ENCODE results near the gene MTCL1. TPM values are rescaled to one million over a fixed set of nuclear protein-coding genes. Genes with fewer than 3 reads are reported as not detected.

The MTCL1 gene
- total and polyA plus RNA-seq, 9 of the 15 experiments (the other 6 are each of a cell fraction or from before 2014, with no cell fraction given), result 0.21 to 7.4 (median 3.7) TPM

DNA sequence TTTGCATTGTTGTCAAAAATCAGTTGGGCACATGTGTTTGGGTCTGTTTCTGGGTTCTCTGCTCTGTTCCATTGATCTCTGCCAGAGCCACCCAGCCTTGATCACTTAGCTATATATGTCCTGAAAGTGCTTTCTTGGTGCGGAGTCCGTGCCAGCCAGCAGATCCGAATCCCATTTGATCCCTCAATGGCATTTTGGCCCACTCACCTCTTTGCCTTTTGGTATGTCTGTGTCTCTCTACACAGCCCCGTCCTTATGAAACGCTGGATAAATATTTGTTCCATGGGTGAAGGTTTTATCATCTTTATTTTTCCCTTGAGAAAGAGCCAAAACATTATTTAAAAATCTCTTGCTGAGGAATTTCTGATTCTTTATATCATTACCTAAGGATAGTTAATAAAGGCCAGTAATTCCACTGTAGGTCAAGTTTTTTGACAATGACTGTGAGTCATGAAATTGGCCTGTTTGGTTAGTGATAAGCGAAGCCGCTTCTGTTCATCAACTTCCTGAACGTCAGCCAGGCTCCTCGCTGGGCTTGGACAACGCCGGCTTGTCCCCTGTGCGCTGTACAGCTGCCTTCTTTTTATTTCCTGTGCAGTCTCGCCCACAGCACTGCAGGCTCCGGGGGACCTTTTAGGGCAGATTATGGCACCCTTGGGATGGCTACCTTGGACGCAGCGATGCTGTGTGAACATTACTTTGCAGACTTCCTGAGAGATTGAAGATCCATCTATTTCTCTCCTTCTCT, 24.9 kb downstream of the MTCL1 start (continued):
- TF ChIP-seq RFX7 (CRISPR knock-in tag; IDR thresholded peaks at IDR 0.05) (no peak), STAG1 (CRISPR knock-in tag; IDR thresholded peaks at IDR 0.05; ENCODE audit: borderline replicate concordance) (no peak), ZNF436 (CRISPR knock-in tag; IDR thresholded peaks at IDR 0.05) (no peak), KDM1A (IDR thresholded peaks at IDR 0.05) (peak; percentile 61 to 74), XRCC4 (IDR thresholded peaks at IDR 0.05; ENCODE audit: extremely low read depth, insufficient read depth, insufficient read length) (no peak), SREBF1 (IDR thresholded peaks at IDR 0.05; ENCODE audit: borderline replicate concordance, low read depth, low read length) (no peak), BCL6 (CRISPR knock-in tag; IDR thresholded peaks at IDR 0.05) (no peak), NEUROD1 (IDR thresholded peaks at IDR 0.05; ENCODE audit: borderline replicate concordance, low read depth, low read length, partially characterized antibody) (peak; percentile 56), PHB2 (IDR thresholded peaks at IDR 0.05; ENCODE audit: low read depth) (no peak), TFAP4 (CRISPR knock-in tag; IDR thresholded peaks at IDR 0.05; ENCODE audit: borderline replicate concordance) (peak; percentile 88), TCF7L2 (IDR thresholded peaks at IDR 0.05; ENCODE audit: low read depth, low read length) (no peak), SMAD1 (IDR thresholded peaks at IDR 0.05; ENCODE audit: low read depth, low read length, partially characterized antibody) (no peak), ZFP1 (CRISPR knock-in tag; IDR thresholded peaks at IDR 0.05) (no peak), PML (IDR thresholded peaks at IDR 0.05; ENCODE audit: low read length) (0 out of 2 replicates have a peak, but pooled peaks have one; percentile 43), ZNF347 (CRISPR knock-in tag; IDR thresholded peaks at IDR 0.05; ENCODE audit: low read depth) (no peak), HEY1 (CRISPR knock-in tag; IDR thresholded peaks at IDR 0.05; ENCODE audit: borderline replicate concordance) (no peak), ZNF184 (CRISPR knock-in tag; IDR thresholded peaks at IDR 0.05) (no peak), GATAD2B (IDR thresholded peaks at IDR 0.05; ENCODE audit: borderline replicate concordance) (peak; percentile 4; the same call in 1 of the 2 replicates), RERE (CRISPR knock-in tag; IDR thresholded peaks at IDR 0.05; ENCODE audit: borderline replicate concordance) (no peak), CTBP1 (IDR thresholded peaks at IDR 0.05; ENCODE audit: borderline replicate concordance) (peak; percentile 92), NRF1 (conservative IDR thresholded peaks at IDR 0.05 in 1 of 2, IDR thresholded peaks at IDR 0.05 in 1 of 2) (peak; percentile 62 to 64), CAMTA2 (CRISPR knock-in tag; conservative IDR thresholded peaks at IDR 0.05) (no peak)

Data from K562 (cell line).